PC-3 (cell line): Measurements from ENCODE around the gene CDHR3. TPM values are rescaled to one million over a fixed set of nuclear protein-coding genes. Genes with fewer than 3 reads are reported as not detected.
"Not testable (repeated sequence)": the region's sequence is repeated elsewhere in the genome, so short reads cannot be mapped to it uniquely, and the experiment has no call there.

Experiments used
- ATAC-seq: fragments of 200-7000 bp; cut with Tn5 transposase; 2 replicates; pipeline ENCODE4 v1.9.1; 2020; ENCODE audit warnings: mild to moderate bottlenecking, moderate library complexity
- BruUV-seq: library from RNA; stranded (reverse); fragments of 400-500 nt; replicated peaks from 2 replicates; lab custom pipeline; 2021; lab: Mats Ljungman, UMichigan
- CTCF ChIA-PET: fragments of 300-600 bp; sonication (Branson Sonifier 250); formaldehyde crosslinking; loops from one replicate; lab custom pipeline; 2022; ENCODE audit warnings: antibody characterized with exemption; lab: Charles Lee
- POLR2A ChIA-PET: fragments of 300-600 bp; sonication (Branson Sonifier 250); formaldehyde crosslinking; loops from one replicate; lab custom pipeline; 2022; ENCODE audit warnings: antibody characterized with exemption; ENCODE audit not compliant: unreplicated experiment; lab: Charles Lee
- DNase-seq: peaks from one replicate; pipeline ENCODE4 v3.0.0-alpha.2; 2015
- H2AFZ ChIP-seq: fragments of 300-600 bp; sonication (generic); 2 replicates; pipeline ENCODE4 v1.6.0; 2016; ENCODE audit warnings: antibody characterized with exemption, low read length
- H3F3A ChIP-seq: fragments of 300-600 bp; sonication (generic); one replicate; pipeline ENCODE4 v1.6.0; 2017; ENCODE audit warnings: antibody characterized with exemption, low read length, control low read depth, mild to moderate bottlenecking; ENCODE audit not compliant: unreplicated experiment
- H3K27ac ChIP-seq: fragments of 300-600 bp; sonication (generic); 2 replicates; pipeline ENCODE4 v1.5.1; 2016; ENCODE audit warnings: mild to moderate bottlenecking, low read length
- H3K27me3 ChIP-seq: fragments of 300-600 bp; sonication (generic); 2 replicates; pipeline ENCODE4 v1.6.1; 2016; ENCODE audit warnings: low read length, mixed read lengths
- H3K36me3 ChIP-seq: fragments of 300-600 bp; sonication (generic); 2 replicates; pipeline ENCODE4 v1.6.1; 2016; ENCODE audit warnings: low read depth, mixed run types, low read length, mixed read lengths
- H3K4me1 ChIP-seq: fragments of 300-600 bp; sonication (generic); 2 replicates; pipeline ENCODE4 v1.5.1; 2016; ENCODE audit warnings: low read length; ENCODE audit not compliant: insufficient read depth
- H3K4me2 ChIP-seq: fragments of 300-600 bp; sonication (generic); 2 replicates; pipeline ENCODE4 v1.6.0; 2016; ENCODE audit warnings: low read length
- H3K4me3 ChIP-seq: fragments of 300-600 bp; sonication (generic); 2 replicates; pipeline ENCODE4 v1.5.1; 2016; ENCODE audit warnings: mild to moderate bottlenecking, low read length, mixed read lengths
- H3K79me2 ChIP-seq: fragments of 300-600 bp; sonication (generic); 2 replicates; pipeline ENCODE4 v1.6.1; 2017; ENCODE audit warnings: low read length, mixed read lengths
- H3K9ac ChIP-seq: fragments of 300-600 bp; sonication (generic); 2 replicates; pipeline ENCODE4 v1.6.0; 2016; ENCODE audit warnings: mild to moderate bottlenecking, low read length
- H3K9me2 ChIP-seq: fragments of 300-600 bp; sonication (generic); replicated peaks from 2 replicates; pipeline ENCODE4 v1.6.1; 2016; ENCODE audit warnings: mixed run types, low read length, mixed read lengths
- H3K9me3 ChIP-seq: fragments of 300-600 bp; sonication (generic); 2 replicates; pipeline ENCODE4 v1.6.1; 2016; ENCODE audit warnings: low read length, mixed read lengths
- H4K20me1 ChIP-seq: fragments of 300-600 bp; sonication (generic); 2 replicates; pipeline ENCODE4 v1.6.1; 2016; ENCODE audit warnings: low read length, mixed read lengths
- CTCF ChIP-seq: fragments of 300-600 bp; sonication (generic); conservative IDR thresholded peaks from 2 replicates; pipeline ENCODE4 v1.5.1; 2017; ENCODE audit warnings: antibody characterized with exemption, low read depth, mild to moderate bottlenecking, low read length
- EZH2 ChIP-seq: fragments of 300-600 bp; sonication (generic); IDR thresholded peaks from one replicate; pipeline ENCODE4 v1.6.1; 2017; ENCODE audit warnings: antibody characterized with exemption, mild to moderate bottlenecking, low read length; ENCODE audit not compliant: unreplicated experiment
- EZH2phosphoT487 ChIP-seq: fragments of 300-600 bp; sonication (generic); IDR thresholded peaks from 2 replicates; pipeline ENCODE4 v1.6.1; 2018; ENCODE audit warnings: mild to moderate bottlenecking, antibody characterized with exemption, low read length, borderline replicate concordance
- intact Hi-C: fragments of 100-400 bp; cut with micrococcal nuclease; formaldehyde crosslinking; loops from 2 replicates; pipeline ENCODE4 v1.9.0; 2023
- total RNA-seq: library from RNA; depleted of rRNA; stranded (reverse); fragments of >200 nt; gene quantifications from 2 replicates; pipeline ENCODE4 v1.2.3, GENCODE V29; 2014

The CDHR3 gene
- total RNA-seq, 1 experiment from 2014 or later, result 9.8 TPM

- CTCF ChIA-PET, result no interaction called here
Observed at GRCh38 chr7:105980645-105981396, 17.8 kb downstream of the CDHR3 start.

DNA sequence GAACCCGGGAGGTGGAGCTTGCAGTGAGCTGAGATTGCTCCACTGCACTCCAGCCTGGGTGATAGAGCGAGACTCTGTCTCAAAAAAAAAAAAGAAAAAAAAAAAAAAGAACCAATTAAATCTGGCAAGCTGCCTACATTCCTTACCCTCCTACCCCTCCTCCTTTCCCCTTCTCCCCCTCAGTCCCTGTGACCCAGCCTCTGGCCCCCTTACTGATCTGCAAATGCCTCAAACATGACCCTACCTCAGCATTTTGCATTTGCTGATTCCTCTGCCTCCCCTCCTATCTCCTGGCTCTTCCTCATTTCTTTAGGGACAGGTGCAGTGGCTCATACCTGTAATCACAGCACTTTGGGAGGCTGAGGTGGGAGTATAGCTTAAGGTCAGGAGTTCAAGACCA lies 19.3 kb downstream of the CDHR3 start:
- no peaks in the 10 kb centered on the region; the same call in 1 of the 2 replicates for H3K27me3 ChIP-seq
- H4K20me1 ChIP-seq, result no peaks in the 10 kb centered on the region
- ChIA-PET POLR2A (no interaction called here), CTCF (no interaction called here)
- TF ChIP-seq CTCF (no peak), EZH2 (no peak), EZH2phosphoT487 (no peak)
- intact Hi-C loops, result no loop called here
- DNase-seq (no peak), ATAC-seq (no peak)
- H3K27ac ChIP-seq, result no peak overlapping the region
- H2AFZ ChIP-seq, result no peak overlapping the region
- no peaks in the 10 kb centered on the region for H3K9me2 ChIP-seq
- no peaks in the 10 kb centered on the region for H3K79me2 ChIP-seq
- H3K4me2 ChIP-seq, result no peak overlapping the region
- H3K4me3 ChIP-seq, result no peak overlapping the region
- no peak overlapping the region for H3K9ac ChIP-seq
- no peaks in the 10 kb centered on the region for H3K9me3 ChIP-seq
- BruUV-seq, result no TSS peak
- H3F3A ChIP-seq, result no peaks in the 10 kb centered on the region
- H3K36me3 ChIP-seq, result no peaks in the 10 kb centered on the region
- no peaks in the 10 kb centered on the region for H3K4me1 ChIP-seq

More at GRCh38 chr7:105980645-105981396, 17.8 kb downstream of the CDHR3 start:
- H4K20me1 ChIP-seq, result no peaks in the 10 kb centered on the region
- no TSS peak for BruUV-seq
- DNase-seq, result no peak
- no peaks in the 10 kb centered on the region for H3K36me3 ChIP-seq
- H3K9me2 ChIP-seq, result no peaks in the 10 kb centered on the region
- no peak overlapping the region for H3K9ac ChIP-seq
- H3K79me2 ChIP-seq, result no peaks in the 10 kb centered on the region
- H2AFZ ChIP-seq, result no peak overlapping the region
- POLR2A ChIA-PET, result no interaction called here
- no peak overlapping the region for H3K4me2 ChIP-seq
- TF ChIP-seq CTCF, result no peak
- H3K4me1 ChIP-seq, result no peaks in the 10 kb centered on the region
- no peak overlapping the region for H3K4me3 ChIP-seq
- intact Hi-C loops, result no loop called here
- no peak for ATAC-seq
- no peak overlapping the region for H3K27ac ChIP-seq
- no peaks in the 10 kb centered on the region for H3K9me3 ChIP-seq
- H3K27me3 ChIP-seq, result no peaks in the 10 kb centered on the region
- H3F3A ChIP-seq, result no peaks in the 10 kb centered on the region

- CTCF ChIA-PET, POLR2A ChIA-PET: not testable (repeated sequence)
Observed at GRCh38 chr7:105984808-105985207, 21.7 kb downstream of the CDHR3 start.

More at GRCh38 chr7:105984808-105985207, 21.7 kb downstream of the CDHR3 start:
- DNase-seq, H3K27me3 ChIP-seq, H3K4me1 ChIP-seq, H3K9me2 ChIP-seq, H3K9me3 ChIP-seq, H4K20me1 ChIP-seq, H3K9ac ChIP-seq, H3F3A ChIP-seq, H3K27ac ChIP-seq, H3K79me2 ChIP-seq, BruUV-seq, H2AFZ ChIP-seq, H3K4me3 ChIP-seq, H3K4me2 ChIP-seq, intact Hi-C loops, H3K36me3 ChIP-seq, ATAC-seq: not testable (repeated sequence)
